B cell (primary cell): ENCODE data around the gene TSPAN5. TPM values are rescaled to one million over a fixed set of nuclear protein-coding genes. Genes with fewer than 3 reads are reported as not detected.

Experiments used
- ATAC-seq: fragments of 200-7000 bp; cut with Tn5 transposase; one replicate; pipeline ENCODE4 v1.10.0; 2021; ENCODE audit warnings: low read depth, mild to moderate bottlenecking, moderate number of reproducible peaks, moderate library complexity
- CTCF ChIA-PET: fragments of 350-600 bp; sonication (Branson Sonifier 250); formaldehyde crosslinking; loops from one replicate; lab custom pipeline; 2021; ENCODE audit warnings: antibody characterized with exemption, inconsistent platforms; lab: Charles Lee
- POLR2A ChIA-PET: fragments of 350-600 bp; sonication (Branson Sonifier 250); formaldehyde crosslinking; loops from one replicate; lab custom pipeline; 2021; ENCODE audit warnings: antibody characterized with exemption; lab: Charles Lee
- DNase-seq: peaks from one replicate; pipeline ENCODE4 v3.0.0; 2013
- H2AFZ ChIP-seq: 2 replicates; pipeline ENCODE4 v1.6.1; 2012; ENCODE audit warnings: mild to moderate bottlenecking, low read depth, low read length; ENCODE audit not compliant: insufficient read depth, poor library complexity, severe bottlenecking
- H3K27ac ChIP-seq, 2 donors: 1 replicate in 1 of 2; 2 replicates in 1 of 2; pipeline ENCODE4 v1.5.1; 2012 to 2013; ENCODE audit warnings: low read length in 2 of 2, mild to moderate bottlenecking in 2 of 2, moderate library complexity in 1 of 2
- H3K27me3 ChIP-seq, 4 experiments: fragments of 200-600 bp in 1 of 4; sonication (generic) in 1 of 4; replicated peaks in 1 of 4; 1 replicate in 2 of 4; 2 replicates in 2 of 4; pipeline versions ENCODE4 v1.6.1 to v1.7.0; 2013 to 2016; ENCODE audit warnings: low read length in 3 of 4, mild to moderate bottlenecking in 2 of 4, mixed read lengths in 1 of 4, moderate library complexity in 1 of 4; ENCODE audit not compliant: insufficient read depth in 4 of 4, control insufficient read depth in 3 of 4; ENCODE audit errors: control extremely low read depth in 1 of 4
- H3K36me3 ChIP-seq, 2 experiments: replicated peaks in 1 of 2; 1 replicate in 1 of 2; 2 replicates in 1 of 2; pipeline versions ENCODE4 v1.6.1 to v1.7.1; 2013; ENCODE audit warnings: low read length in 1 of 2; ENCODE audit not compliant: insufficient read depth in 2 of 2, control insufficient read depth in 1 of 2; ENCODE audit errors: control extremely low read depth in 1 of 2, extremely low read depth in 1 of 2
- H3K4me1 ChIP-seq, 2 donors: fragments of 200-600 bp in 1 of 2; sonication (generic) in 1 of 2; 1 replicate in 1 of 2; 2 replicates in 1 of 2; pipeline versions ENCODE4 v1.5.1 to v1.6.1; 2013 to 2017; ENCODE audit warnings: low read length in 2 of 2; ENCODE audit not compliant: control insufficient read depth in 2 of 2, insufficient read depth in 2 of 2
- H3K4me2 ChIP-seq: replicated peaks from 2 replicates; pipeline ENCODE3; 2012; ENCODE audit warnings: mild to moderate bottlenecking, low read depth, low read length; ENCODE audit not compliant: poor library complexity, severe bottlenecking
- H3K4me3 ChIP-seq, 5 experiments: fragments of 200-600 bp in 1 of 5; sonication (generic) in 1 of 5; 1 replicate in 3 of 5; 2 replicates in 2 of 5; pipeline versions ENCODE4 v1.5.1 to v1.7.0; 2011 to 2016; ENCODE audit warnings: low read length in 4 of 5, mild to moderate bottlenecking in 4 of 5, low read depth in 2 of 5, control low read depth in 1 of 5, moderate library complexity in 1 of 5; ENCODE audit not compliant: insufficient read depth in 1 of 5; ENCODE audit errors: control extremely low read depth in 1 of 5, extremely low read depth in 1 of 5
- H3K79me2 ChIP-seq: fragments of 200-600 bp; sonication (generic); one replicate; pipeline ENCODE4 v1.6.0; 2016; ENCODE audit warnings: low read length; ENCODE audit not compliant: control insufficient read depth, insufficient read depth
- H3K9ac ChIP-seq: fragments of 200-600 bp; sonication (generic); 2 replicates; pipeline ENCODE4 v1.6.1; 2017; ENCODE audit warnings: mild to moderate bottlenecking, low read length, moderate library complexity
- H3K9me3 ChIP-seq, 3 donors: one replicate each; pipeline versions ENCODE4 v1.6.1 to v1.7.1; 2013; ENCODE audit warnings: low read length in 2 of 3; ENCODE audit not compliant: control insufficient read depth in 2 of 3, insufficient read depth in 1 of 3; ENCODE audit errors: control extremely low read depth in 1 of 3
- H4K20me1 ChIP-seq: 2 replicates; pipeline ENCODE4 v1.6.0; 2012; ENCODE audit warnings: mild to moderate bottlenecking, low read length; ENCODE audit not compliant: insufficient read depth, control insufficient read depth, poor library complexity, severe bottlenecking
- H3K27ac Mint-ChIP-seq: one replicate; pipeline ENCODE4 v1.8.0; 2021; ENCODE audit warnings: mixed read lengths
- H3K27me3 Mint-ChIP-seq: one replicate; pipeline ENCODE4 v1.8.0; 2021; ENCODE audit warnings: mixed read lengths
- H3K4me1 Mint-ChIP-seq: one replicate; pipeline ENCODE4 v1.8.0; 2021; ENCODE audit warnings: mixed read lengths
- H3K4me3 Mint-ChIP-seq: one replicate; pipeline ENCODE4 v1.8.0; 2021; ENCODE audit warnings: mixed read lengths
- H3K9me3 Mint-ChIP-seq: one replicate; pipeline ENCODE4 v1.8.0; 2022; ENCODE audit warnings: mixed read lengths; ENCODE audit not compliant: insufficient read depth
- EZH2 ChIP-seq: IDR thresholded peaks from 2 replicates; pipeline ENCODE4 v1.6.1; 2012; ENCODE audit warnings: borderline replicate concordance, low read depth, mild to moderate bottlenecking, moderate library complexity, low read length; ENCODE audit not compliant: insufficient read depth, poor library complexity, severe bottlenecking
- WGBS: methylation state at CpG from one replicate; pipeline ENCODE4 v1.1.5; 2013; ENCODE audit warnings: missing lambda C conversion rate; ENCODE audit not compliant: insufficient coverage; 5-methylcytosine and 5-hydroxymethylcytosine counted together
- intact Hi-C: fragments of 100-400 bp; cut with micrococcal nuclease; formaldehyde crosslinking; loops from one replicate; pipeline ENCODE4 v1.10.0; 2022
- polyA plus RNA-seq: library from polyadenylated mRNA; depleted of rRNA; stranded (reverse); fragments of >200 nt; gene quantifications from 2 replicates; pipeline ENCODE4 v1.2.3, GENCODE V29; 2012
- total RNA-seq, 2 donors: library from RNA; stranded (reverse); fragments of 120-200 nt in 1 of 2; gene quantifications; 1 replicate in 1 of 2; 2 replicates in 1 of 2; pipeline versions ENCODE4 v1.2.3 to v1.2.4, GENCODE V29; 2013 to 2022
- TF ChIP-seq, protein P1 (sequence below): fragments of 200-600 bp; IDR thresholded peaks from one replicate; pipeline ENCODE4 v1.8.0; 2022; ENCODE audit warnings: antibody characterized with exemption, mild to moderate bottlenecking

The TSPAN5 gene
- total and polyA plus RNA-seq, 2 donors (not counting 1 experiment from before 2014, with no cell fraction given), result 2.6 to 5.3 TPM

DNA sequence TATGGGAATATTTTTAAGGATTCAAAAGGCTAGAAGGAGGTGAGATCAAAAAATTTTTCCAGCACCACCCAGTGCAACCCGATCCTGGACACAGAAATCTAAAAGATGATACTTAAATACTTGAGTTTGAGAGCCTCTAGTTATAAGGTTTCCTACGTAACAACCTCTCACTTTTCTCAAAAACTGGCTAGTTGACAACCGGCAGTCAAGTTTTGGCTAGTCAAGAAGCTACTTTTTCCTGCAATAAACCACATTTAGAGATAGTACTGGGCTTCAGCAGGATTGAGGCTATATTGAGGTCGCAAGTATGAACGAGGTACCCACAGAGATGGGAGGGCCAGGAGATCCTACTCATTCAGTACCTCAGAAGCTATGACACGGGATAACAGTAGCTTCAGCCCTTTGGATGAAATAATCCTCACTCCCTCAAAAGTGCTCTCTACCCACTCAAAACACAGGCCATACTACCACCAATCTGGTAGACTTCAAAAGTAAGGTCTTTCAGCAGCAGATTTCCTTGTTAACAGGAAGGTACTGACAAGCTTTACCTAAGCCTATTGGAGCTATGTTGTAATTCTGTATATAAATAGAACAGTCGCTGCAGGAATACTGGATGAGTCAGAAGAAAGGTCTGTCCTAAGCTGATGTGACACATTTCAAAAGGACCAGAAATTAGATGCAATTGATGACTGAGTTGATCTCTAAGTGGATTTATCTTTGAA, 1.5 kb upstream of the TSPAN5 start:
- Histone ChIP-seq H3K4me3 (no peak overlapping the region), H2AFZ (no peak overlapping the region), H3K79me2 (peaks cover 27% of the 10 kb centered on the region), H3K27ac (no peak overlapping the region), H3K4me1 (peaks cover 41 to 47% of the 10 kb centered on the region in 2 donors), H4K20me1 (no peaks in the 10 kb centered on the region), H3K9ac (peak overlapping the region; percentile 72), H3K27me3 (peaks cover 0 to 10% (median 1%) of the 10 kb centered on the region in 4 experiments), H3K4me2 (peak overlapping the region; percentile 89), H3K36me3 (no peaks in the 10 kb centered on the region), H3K9me3 (peaks cover 0 to under 1% (median 0%) of the 10 kb centered on the region in 3 donors)
- Mint-ChIP-seq H3K4me3 (peak overlapping the region; percentile 89), H3K27me3 (peaks cover 8% of the 10 kb centered on the region), H3K4me1 (peaks cover 65% of the 10 kb centered on the region), H3K27ac (peak overlapping the region; percentile 54), H3K9me3 (no peaks in the 10 kb centered on the region)
- CTCF ChIA-PET, result interaction anchor here (0.6 to 2.5 kb wide), 2 partner anchors 269 to 335 kb away, joined by 5 to 6 read pairs; partner anchors contain the start of genes EIF4E and METAP1
- ATAC-seq (no peak), DNase-seq (no peak)
- TF ChIP-seq EZH2, result no peak
- TF ChIP-seq, protein P1, sequence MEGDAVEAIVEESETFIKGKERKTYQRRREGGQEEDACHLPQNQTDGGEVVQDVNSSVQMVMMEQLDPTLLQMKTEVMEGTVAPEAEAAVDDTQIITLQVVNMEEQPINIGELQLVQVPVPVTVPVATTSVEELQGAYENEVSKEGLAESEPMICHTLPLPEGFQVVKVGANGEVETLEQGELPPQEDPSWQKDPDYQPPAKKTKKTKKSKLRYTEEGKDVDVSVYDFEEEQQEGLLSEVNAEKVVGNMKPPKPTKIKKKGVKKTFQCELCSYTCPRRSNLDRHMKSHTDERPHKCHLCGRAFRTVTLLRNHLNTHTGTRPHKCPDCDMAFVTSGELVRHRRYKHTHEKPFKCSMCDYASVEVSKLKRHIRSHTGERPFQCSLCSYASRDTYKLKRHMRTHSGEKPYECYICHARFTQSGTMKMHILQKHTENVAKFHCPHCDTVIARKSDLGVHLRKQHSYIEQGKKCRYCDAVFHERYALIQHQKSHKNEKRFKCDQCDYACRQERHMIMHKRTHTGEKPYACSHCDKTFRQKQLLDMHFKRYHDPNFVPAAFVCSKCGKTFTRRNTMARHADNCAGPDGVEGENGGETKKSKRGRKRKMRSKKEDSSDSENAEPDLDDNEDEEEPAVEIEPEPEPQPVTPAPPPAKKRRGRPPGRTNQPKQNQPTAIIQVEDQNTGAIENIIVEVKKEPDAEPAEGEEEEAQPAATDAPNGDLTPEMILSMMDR, result no peak
- POLR2A ChIA-PET, result no interaction called here
- intact Hi-C loops, result loop anchor here (2.0 to 10.0 kb wide), 4 partner anchors 215 to 1285 kb away; partner anchors contain the start of genes ADH5, DNAJB14 and TRMT10A
- 95% methylated on average over 6 of the region's 7 CpGs for WGBS

DNA sequence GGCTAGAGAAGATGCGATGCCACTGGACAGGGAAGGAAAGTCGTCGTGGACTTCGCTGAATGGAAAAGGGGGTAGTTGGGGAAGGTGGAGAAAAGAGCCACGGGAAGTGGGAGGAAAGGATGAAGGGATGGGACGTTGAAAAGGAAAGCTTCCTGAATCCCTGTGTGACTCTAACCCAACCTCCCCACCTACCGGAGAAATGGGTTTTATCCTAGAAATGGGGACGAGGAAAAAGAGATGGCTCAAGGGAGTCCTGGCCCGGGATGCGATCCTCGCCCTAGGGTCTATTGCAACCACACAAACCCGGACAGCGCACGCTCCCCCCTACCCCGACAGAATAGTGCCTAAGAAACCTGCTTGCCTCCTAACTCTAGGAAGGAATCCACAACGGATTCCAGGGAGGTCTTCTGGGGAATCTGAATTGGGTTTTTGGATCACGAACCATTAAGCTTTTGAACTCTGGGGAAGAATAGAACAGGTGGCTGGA, 738 bp upstream of the TSPAN5 start:
- Histone ChIP-seq H4K20me1 (no peaks in the 10 kb centered on the region), H2AFZ (peak overlapping the region; percentile 92), H3K27ac (peak overlapping the region; percentile 37 to 74), H3K9ac (peak overlapping the region; percentile 72), H3K4me2 (peak overlapping the region; percentile 89), H3K4me1 (peaks cover 34 to 39% of the 10 kb centered on the region in 2 donors), H3K79me2 (peaks cover 30% of the 10 kb centered on the region), H3K9me3 (no peaks in the 10 kb centered on the region), H3K36me3 (no peaks in the 10 kb centered on the region), H3K4me3 (peak overlapping the region; percentile 23 to 92 (median 69)), H3K27me3 (peaks cover 0 to 10% (median 1%) of the 10 kb centered on the region in 4 experiments)
- DNase-seq (no peak), ATAC-seq (no peak)
- TF ChIP-seq, protein P1, result no peak
- Mint-ChIP-seq H3K27ac (peak overlapping the region; percentile 39), H3K4me1 (peaks cover 57% of the 10 kb centered on the region), H3K9me3 (no peaks in the 10 kb centered on the region), H3K27me3 (peaks cover 8% of the 10 kb centered on the region), H3K4me3 (peak overlapping the region; percentile 89)
- WGBS, result 66% methylated on average over 7 of the region's 17 CpGs
- intact Hi-C loops, result loop anchor here (2.0 to 10.0 kb wide), 3 partner anchors 214 to 1286 kb away; partner anchors contain the start of genes ADH5 and DNAJB14
- ChIA-PET POLR2A (no interaction called here), CTCF (interaction anchor here (2.5 kb wide), 1 partner anchor 336 kb away, joined by 6 read pairs; the partner anchor contains the start of gene METAP1)
